Brain microvascular endothelial cell (primary cell): ENCODE measurements around the gene RPL26.
A peak's percentile ranks its signal among the peaks of the same experiment; 100 is the strongest.
"Not testable (repeated sequence)": the region's sequence is repeated elsewhere in the genome, so short reads cannot be mapped to it uniquely, and the experiment has no call there.

Source experiments
- DNase-seq: peaks from one replicate; pipeline ENCODE4 v3.0.0-alpha.2; 2020
- H3K27ac ChIP-seq: fragments of 250-450 bp; sonication (Bioruptor Pico); 2 replicates; pipeline ENCODE4 v1.5.1; 2020; ENCODE audit warnings: mild to moderate bottlenecking, moderate library complexity
- H3K27me3 ChIP-seq: fragments of 250-450 bp; sonication (Bioruptor Pico); replicated peaks from 2 replicates; pipeline ENCODE4 v1.5.1; 2020; ENCODE audit warnings: mild to moderate bottlenecking
- H3K36me3 ChIP-seq: fragments of 250-450 bp; sonication (Bioruptor Pico); replicated peaks from 2 replicates; pipeline ENCODE4 v1.5.1; 2020; ENCODE audit warnings: mild to moderate bottlenecking
- H3K4me3 ChIP-seq: 2 replicates; pipeline ENCODE4 v1.5.1; 2011; ENCODE audit warnings: low read depth, mild to moderate bottlenecking, control low read depth, low read length, moderate library complexity
- in situ Hi-C: cut with HindIII; loops from 2 replicates; pipeline ENCODE4 v1.10.0; 2017; ENCODE audit warnings: low sequenced_read_pairs, low pct_ligation_motif_present
- TF ChIP-seq, protein P1 (sequence below): IDR thresholded peaks from 2 replicates; pipeline ENCODE4 v1.5.1; 2011; ENCODE audit warnings: low read depth, mild to moderate bottlenecking, moderate library complexity, low read length, control low read depth, inconsistent platforms; ENCODE audit errors: missing control alignments

The RPL26 gene

GRCh38 chr17:8377422-8377821, 5.6 kb downstream of the RPL26 start:
- Histone ChIP-seq H3K36me3 (peaks cover 50% of the 10 kb centered on the region), H3K27me3 (no peaks in the 10 kb centered on the region), H3K27ac (no peak overlapping the region), H3K4me3 (no peak overlapping the region)
- TF ChIP-seq, protein P1, sequence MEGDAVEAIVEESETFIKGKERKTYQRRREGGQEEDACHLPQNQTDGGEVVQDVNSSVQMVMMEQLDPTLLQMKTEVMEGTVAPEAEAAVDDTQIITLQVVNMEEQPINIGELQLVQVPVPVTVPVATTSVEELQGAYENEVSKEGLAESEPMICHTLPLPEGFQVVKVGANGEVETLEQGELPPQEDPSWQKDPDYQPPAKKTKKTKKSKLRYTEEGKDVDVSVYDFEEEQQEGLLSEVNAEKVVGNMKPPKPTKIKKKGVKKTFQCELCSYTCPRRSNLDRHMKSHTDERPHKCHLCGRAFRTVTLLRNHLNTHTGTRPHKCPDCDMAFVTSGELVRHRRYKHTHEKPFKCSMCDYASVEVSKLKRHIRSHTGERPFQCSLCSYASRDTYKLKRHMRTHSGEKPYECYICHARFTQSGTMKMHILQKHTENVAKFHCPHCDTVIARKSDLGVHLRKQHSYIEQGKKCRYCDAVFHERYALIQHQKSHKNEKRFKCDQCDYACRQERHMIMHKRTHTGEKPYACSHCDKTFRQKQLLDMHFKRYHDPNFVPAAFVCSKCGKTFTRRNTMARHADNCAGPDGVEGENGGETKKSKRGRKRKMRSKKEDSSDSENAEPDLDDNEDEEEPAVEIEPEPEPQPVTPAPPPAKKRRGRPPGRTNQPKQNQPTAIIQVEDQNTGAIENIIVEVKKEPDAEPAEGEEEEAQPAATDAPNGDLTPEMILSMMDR: no peak
- in situ Hi-C loops: no loop called here
- DNase-seq: no peak

DNA sequence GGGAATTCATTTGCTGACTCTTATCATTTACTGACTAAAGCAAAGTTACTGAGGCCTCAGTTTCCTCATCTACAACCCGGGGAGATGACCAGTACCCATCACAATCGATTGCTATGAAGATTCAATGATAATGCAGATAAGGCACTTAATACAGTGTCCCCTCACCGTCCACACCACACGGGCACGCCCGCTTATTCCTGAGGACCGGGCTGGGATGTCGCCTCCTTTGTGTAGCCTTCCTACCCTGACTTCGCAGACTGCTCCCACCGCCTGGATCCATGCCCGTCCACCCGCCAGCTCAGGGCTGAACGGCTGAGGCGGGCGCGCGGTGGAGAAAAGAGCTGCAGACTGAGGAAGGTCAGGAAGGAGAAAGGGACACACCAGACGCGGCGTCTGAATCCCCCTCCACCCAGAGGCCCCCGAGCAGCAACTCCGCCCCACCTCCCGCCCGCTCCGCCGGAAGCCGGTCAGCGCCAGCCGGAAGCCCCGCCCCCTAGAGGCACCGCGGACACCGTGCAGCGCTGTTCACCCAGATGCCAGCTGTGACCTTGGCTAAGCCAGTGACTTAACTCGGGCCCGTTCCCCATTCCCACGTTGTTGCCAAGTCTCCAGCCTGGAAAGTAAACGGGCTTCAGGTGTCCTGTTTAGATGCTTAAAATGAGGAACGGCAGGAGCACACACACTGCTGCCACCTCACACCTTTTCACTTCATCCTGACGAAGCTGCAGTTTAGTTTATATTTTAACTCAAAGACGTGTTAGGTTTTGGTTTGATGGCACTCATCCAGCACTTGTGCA, 6.5 kb downstream of the RPL26 start, which contains the start of gene KRABD2:
KRABD2 (minus strand) TSS at position 434 of the 797 bp plus-strand sequence.
- peak; percentile 68 for DNase-seq
- Histone ChIP-seq H3K36me3 (peaks cover 48% of the 10 kb centered on the region), H3K4me3 (peak within 1 kb of the TSS; percentile 80), H3K27me3 (no peaks in the 10 kb centered on the region), H3K27ac (peak within 1 kb of the TSS; percentile 54)
- in situ Hi-C loops: no loop called here
- TF ChIP-seq, protein P1: peak; percentile 71

DNA sequence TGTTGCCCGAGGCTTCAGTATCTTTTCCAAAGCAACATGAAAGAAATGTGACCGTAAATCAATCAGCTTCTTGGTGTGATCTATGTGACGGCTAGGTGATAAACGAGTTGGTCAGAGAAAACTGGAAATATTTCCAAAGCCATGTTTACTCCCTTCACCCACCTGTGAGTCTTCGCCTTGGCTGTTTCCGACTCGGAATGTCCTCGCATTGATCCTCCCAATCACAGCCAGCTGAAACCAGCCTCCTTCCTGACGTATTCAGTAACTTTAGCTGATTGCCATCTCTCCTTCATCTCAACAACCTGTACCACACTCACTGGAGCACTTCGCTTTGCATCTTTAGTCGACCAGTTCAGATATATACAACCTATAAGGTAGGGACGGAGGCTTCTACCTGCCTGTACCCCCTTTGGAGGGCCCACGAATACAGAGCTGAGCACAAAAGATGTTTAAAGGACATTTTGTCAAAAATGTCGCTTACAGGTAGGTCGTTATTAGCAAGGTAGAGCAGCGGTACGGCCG, 7.2 kb downstream of the RPL26 start:
- peak overlapping the region; percentile 80 for H3K4me3 ChIP-seq
- peak overlapping the region; percentile 54 for H3K27ac ChIP-seq
- no peaks in the 10 kb centered on the region for H3K27me3 ChIP-seq
- no peak for DNase-seq
- in situ Hi-C loops: no loop called here
- peaks cover 42% of the 10 kb centered on the region for H3K36me3 ChIP-seq
- TF ChIP-seq, protein P1: no peak

DNA sequence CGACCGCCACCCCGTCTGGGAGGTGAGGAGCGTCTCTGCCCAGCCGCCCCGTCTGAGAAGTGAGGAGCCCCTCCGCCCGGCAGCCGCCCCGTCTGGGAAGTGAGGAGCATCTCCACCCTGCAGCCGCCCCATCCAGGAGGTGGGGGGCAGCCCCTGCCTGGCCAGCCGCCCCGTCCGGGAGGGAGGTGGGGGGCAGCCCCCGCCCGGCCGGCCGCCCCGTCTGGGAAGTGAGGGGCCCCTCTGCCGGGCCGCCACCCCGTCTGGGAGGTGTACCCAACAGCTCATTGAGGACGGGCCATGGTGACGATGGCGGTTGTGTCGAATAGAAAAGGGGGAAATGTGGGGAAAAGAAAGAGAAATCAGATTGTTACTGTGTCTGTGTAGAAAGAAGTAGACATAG, 9.1 kb downstream of the RPL26 start:
- in situ Hi-C loops, H3K27me3 ChIP-seq, DNase-seq, H3K4me3 ChIP-seq, H3K27ac ChIP-seq: not testable (repeated sequence)
- H3K36me3 ChIP-seq: peaks cover 26% of the 10 kb centered on the region

DNA sequence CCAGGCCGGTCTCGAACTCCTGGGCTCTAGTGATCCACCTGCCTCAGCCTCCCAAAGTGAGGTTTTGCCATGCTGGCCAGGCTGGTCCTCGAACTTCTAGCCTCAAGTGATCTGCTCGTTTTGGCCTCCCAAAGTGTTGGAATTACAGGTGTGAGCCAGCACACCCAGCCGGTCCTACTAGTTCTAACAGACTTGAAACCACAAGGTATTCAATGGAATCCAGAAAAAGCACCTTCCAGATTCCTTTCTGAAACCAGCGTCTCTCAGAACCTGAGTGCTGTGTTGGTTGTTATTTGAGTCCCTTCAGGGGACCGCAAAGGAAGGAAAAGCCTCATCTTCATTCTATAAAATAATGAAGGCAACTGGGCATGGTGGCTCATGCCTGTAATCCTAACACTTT, 10.6 kb downstream of the RPL26 start:
- no peak for DNase-seq
- no peak overlapping the region for H3K4me3 ChIP-seq
- no peak overlapping the region for H3K27ac ChIP-seq
- in situ Hi-C loops: no loop called here
- TF ChIP-seq, protein P1: no peak
- H3K27me3 ChIP-seq: no peaks in the 10 kb centered on the region
- peaks cover 11% of the 10 kb centered on the region for H3K36me3 ChIP-seq

GRCh38 chr17:8371786-8372185, 11.2 kb downstream of the RPL26 start:
- Histone ChIP-seq H3K36me3 (peaks cover 5% of the 10 kb centered on the region), H3K4me3 (no peak overlapping the region), H3K27me3 (no peaks in the 10 kb centered on the region), H3K27ac (no peak overlapping the region)
- in situ Hi-C loops: no loop called here
- TF ChIP-seq, protein P1: no peak
- DNase-seq: no peak
